K562 (cell line): ENCODE results near the gene ZNF581. TPM values are rescaled to one million over a fixed set of nuclear protein-coding genes. Genes with fewer than 3 reads are reported as not detected.

Experiments
- ATAC-seq: fragments of 200-7000 bp; cut with Tn5 transposase; 3 replicates; pipeline ENCODE4 v1.9.1; 2020; ENCODE audit warnings: moderate library complexity
- BruUV-seq: library from RNA; stranded (reverse); fragments of 400-500 nt; replicated peaks from 2 replicates; lab custom pipeline; 2021; lab: Mats Ljungman, UMichigan
- CTCF ChIA-PET: fragments of 300-600 bp; formaldehyde crosslinking; extraction: SDS; loops from one replicate; lab custom pipeline; 2021; ENCODE audit warnings: low intra/inter-chr PET ratio; lab: Yijun Ruan, JAX
- POLR2A ChIA-PET: fragments of 300-600, 350-650 bp; sonication (Branson Sonifier 250); formaldehyde crosslinking; extraction: SDS; loops from one replicate; lab custom pipeline; 2021; ENCODE audit warnings: antibody characterized with exemption, inconsistent platforms; lab: Yijun Ruan, JAX
- DNase-seq, 4 experiments: peaks; one replicate each; pipeline versions ENCODE4 v3.0.0 to v3.0.0-alpha.2; 2011 to 2018; ENCODE audit warnings: low spot score in 3 of 4, mixed read lengths in 3 of 4; ENCODE audit errors: extremely low read depth in 1 of 4
- FAIRE-seq: peaks from 2 replicates; lab custom pipeline; 2011; peaks lifted over from hg19 to GRCh38; lab: Jason Lieb, UNC
- H2AFZ ChIP-seq: 2 replicates; pipeline ENCODE4 v1.6.0; 2011; ENCODE audit warnings: low read depth, low read length, control low read depth, inconsistent platforms
- H3K27ac ChIP-seq: fragments of 200-600 bp; 3 replicates; pipeline ENCODE4 v1.8.0; 2011; ENCODE audit warnings: low read depth, mild to moderate bottlenecking, control low read depth, inconsistent platforms, low read length, moderate library complexity, mixed read lengths; ENCODE audit errors: extremely low read depth
- H3K27me3 ChIP-seq, 2 experiments: fragments of 300-600 bp in 1 of 2; 2 replicates in 1 of 2; 3 replicates in 1 of 2; pipeline versions ENCODE4 v1.6.0 to v1.8.0; 2011; ENCODE audit warnings: inconsistent platforms in 2 of 2, low read length in 2 of 2, mild to moderate bottlenecking in 1 of 2, mixed read lengths in 1 of 2, moderate library complexity in 1 of 2; ENCODE audit not compliant: control insufficient read depth in 2 of 2, insufficient read depth in 2 of 2
- H3K36me3 ChIP-seq: fragments of 300-600 bp; 3 replicates; pipeline ENCODE4 v1.8.0; 2011; ENCODE audit warnings: mild to moderate bottlenecking, low read length, inconsistent platforms; ENCODE audit not compliant: control insufficient read depth, insufficient read depth
- H3K4me1 ChIP-seq, 2 experiments: fragments of 200-600 bp in 1 of 2; replicated peaks in 1 of 2; 2 replicates in 1 of 2; 3 replicates in 1 of 2; pipeline versions ENCODE4 v1.5.1 to v1.8.0; 2011; ENCODE audit warnings: inconsistent platforms in 2 of 2, low read length in 2 of 2, mild to moderate bottlenecking in 1 of 2, mixed read lengths in 1 of 2, moderate library complexity in 1 of 2; ENCODE audit not compliant: control insufficient read depth in 2 of 2, insufficient read depth in 2 of 2
- H3K4me2 ChIP-seq: 2 replicates; pipeline ENCODE4 v1.6.1; 2011; ENCODE audit warnings: low read length, control low read depth, inconsistent platforms, mixed read lengths; ENCODE audit not compliant: insufficient read depth
- H3K4me3 ChIP-seq: fragments of 200-600 bp; sonication (generic), shearing (Covaris generic); 2 replicates; pipeline ENCODE4 v1.5.1; 2016; ENCODE audit warnings: control low read depth, inconsistent platforms
- H3K79me2 ChIP-seq: fragments of 200-600 bp; 3 replicates; pipeline ENCODE4 v1.8.0; 2011; ENCODE audit warnings: low read length, inconsistent platforms; ENCODE audit not compliant: control insufficient read depth, insufficient read depth
- H3K9ac ChIP-seq, 2 experiments: 2 replicates each; pipeline versions ENCODE4 v1.6.0 to v1.6.1; 2011; ENCODE audit warnings: low read depth in 2 of 2, low read length in 2 of 2, control low read depth in 1 of 2, inconsistent platforms in 1 of 2, mild to moderate bottlenecking in 1 of 2, mixed read lengths in 1 of 2; ENCODE audit not compliant: insufficient read depth in 1 of 2
- H3K9me1 ChIP-seq: one replicate; pipeline ENCODE4 v1.6.0; 2011; ENCODE audit warnings: inconsistent platforms, mild to moderate bottlenecking, low read length, moderate library complexity; ENCODE audit not compliant: control insufficient read depth, insufficient read depth
- H3K9me3 ChIP-seq: replicated peaks from 2 replicates; pipeline ENCODE4 v1.5.1; 2011; ENCODE audit warnings: low read depth, low read length, inconsistent platforms; ENCODE audit not compliant: control insufficient read depth, insufficient read depth
- H4K20me1 ChIP-seq: replicated peaks from 2 replicates; pipeline ENCODE4 v1.6.1; 2011; ENCODE audit warnings: low read length, inconsistent platforms, mixed read lengths; ENCODE audit not compliant: control insufficient read depth, insufficient read depth
- CUX1 ChIP-seq: fragments of 200-800 bp; sonication (Bioruptor generic); IDR thresholded peaks from 2 replicates; pipeline ENCODE4 v1.6.1; 2016; ENCODE audit warnings: missing genetic modification characterization, missing compliant biosample characterization
- POLR2G ChIP-seq: fragments of 200-400 bp; formaldehyde crosslinking; IDR thresholded peaks from 2 replicates; pipeline ENCODE4 v1.6.1; 2017; ENCODE audit warnings: low read depth, mild to moderate bottlenecking, antibody characterized with exemption, low read length, moderate library complexity
- TCF7L2 ChIP-seq: fragments of 150-350 bp; IDR thresholded peaks from 2 replicates; pipeline ENCODE4 v1.6.1; 2016; ENCODE audit warnings: low read depth, mild to moderate bottlenecking, low read length, moderate library complexity
- WGBS: fragments of 100-300 bp; shearing (Covaris generic); methylation state at CpG from one replicate; pipeline ENCODE4 v1.1.6; 2016; ENCODE audit warnings: low coverage, mixed read lengths; ENCODE audit not compliant: insufficient coverage; ENCODE audit errors: missing lambda C conversion rate; 5-methylcytosine and 5-hydroxymethylcytosine counted together
- in situ Hi-C: fragments of 300-500 bp; cut with MboI; formaldehyde crosslinking; loops from 4 replicates; pipeline ENCODE4 v1.15.0; 2018; ENCODE audit warnings: inconsistent platforms, mixed read lengths
- intact Hi-C: fragments of 100-400 bp; cut with micrococcal nuclease; formaldehyde crosslinking; loops from 2 replicates; pipeline ENCODE4 v1.14.2; 2022
- polyA plus RNA-seq, 8 experiments: library from polyadenylated mRNA; depleted of rRNA in 4 of 8; stranded (reverse) in 5 of 8; unstranded in 3 of 8; fragments of >200 nt; fragmentation: Nextera tagmentation in 2 of 8; fragmentation: Illumina TruSeq in 1 of 8; extraction: Ambion mirVana in 2 of 8; extraction: Trizol in 1 of 8; gene quantifications; 2 replicates each; pipeline versions ENCODE4 v1.2.1 to v1.2.3, GENCODE V29; 2011 to 2014; ENCODE audit warnings: inconsistent platforms in 1 of 8, missing spikeins in 1 of 8
- total RNA-seq, 7 experiments: library from RNA; depleted of rRNA in 6 of 7; stranded (reverse); fragments of >200 nt in 6 of 7; fragmentation: Illumina TruSeq in 2 of 7; extraction: Trizol in 2 of 7; gene quantifications; 2 replicates each; pipeline versions ENCODE4 v1.2.1 to v1.2.3, GENCODE V29; 2011 to 2021; ENCODE audit warnings: low replicate concordance in 1 of 7

ZNF581 gene
- total and polyA plus RNA-seq, 9 of the 15 experiments (the other 6 are each of a cell fraction or from before 2014, with no cell fraction given) = 2.4 to 39.4 (median 15.4) TPM

- H3K4me2 ChIP-seq = no peak overlapping the region
- H2AFZ ChIP-seq = no peak overlapping the region
- peak in 1 of 4 experiments; percentile 5 for DNase-seq
- H3K27ac ChIP-seq = no peak overlapping the region
- 89% methylated on average over 5 of the region's 55 CpGs for WGBS
- H3K9me1 ChIP-seq = peaks cover 3% of the 10 kb centered on the region
- CTCF ChIA-PET = no interaction called here
- no peak for ATAC-seq
- peaks cover 9 to 11% of the 10 kb centered on the region in 2 experiments; a peak in 4 of 5 replicates for H3K4me1 ChIP-seq
- in situ Hi-C loops = loop anchor here (10.0 kb wide), 1 partner anchor 337 kb away; the partner anchor contains the start of genes BRSK1 and HSPBP1
- H3K9me3 ChIP-seq = no peaks in the 10 kb centered on the region
- peaks cover 7% of the 10 kb centered on the region; the same call in 2 of the 3 replicates for H3K79me2 ChIP-seq
- intact Hi-C loops = no loop called here
- H4K20me1 ChIP-seq = no peaks in the 10 kb centered on the region; the same call in 1 of the 2 replicates
- no peaks in the 10 kb centered on the region for H3K27me3 ChIP-seq
- BruUV-seq = no TSS peak
- H3K36me3 ChIP-seq = peaks cover 18% of the 10 kb centered on the region; the same call in 2 of the 3 replicates
- FAIRE-seq = no peak
- no peak overlapping the region for H3K4me3 ChIP-seq
- TF ChIP-seq POLR2G = peak; percentile 54
- no peak for TF ChIP-seq TCF7L2
- no peak for TF ChIP-seq CUX1 (CRISPR knock-in tag)
- POLR2A ChIA-PET = interaction anchor here (1.0 to 2.0 kb wide), 2 partner anchors 16 to 33 kb away, joined by 3 to 11 read pairs; partner anchors contain the start of gene ZNF865
- H3K9ac ChIP-seq = no peak overlapping the region
These were observed 21.7 kb upstream of the ZNF581 start for GRCh38 chr19:55621673-55622231.
